Testis (tissue), 3 donors: ENCODE results near the gene PTPRS. TPM values are rescaled to one million over a fixed set of nuclear protein-coding genes. Genes with fewer than 3 reads are reported as not detected.
A peak's percentile ranks its signal among the peaks of the same experiment; 100 is the strongest.

Source experiments
- DNase-seq: peaks from one replicate; pipeline ENCODE4 v3.0.0-alpha.2; 2019
- H3K27ac ChIP-seq, 2 donors: fragments of 200-600 bp; sonication (generic); one replicate each; pipeline ENCODE4 v1.5.1; 2019
- H3K27me3 ChIP-seq: fragments of 200-600 bp; sonication (generic); one replicate; pipeline ENCODE4 v1.5.1; 2019
- H3K36me3 ChIP-seq: fragments of 200-600 bp; sonication (generic); one replicate; pipeline ENCODE4 v1.5.1; 2017; ENCODE audit warnings: low read depth; ENCODE audit errors: missing control alignments
- H3K4me1 ChIP-seq: fragments of 200-600 bp; sonication (generic); one replicate; pipeline ENCODE4 v1.5.1; 2019
- H3K4me3 ChIP-seq, 2 donors: fragments of 200-600 bp; sonication (generic); one replicate each; pipeline ENCODE4 v1.5.1; 2017 to 2019
- H3K9me3 ChIP-seq: fragments of 200-600 bp; sonication (generic); one replicate; pipeline ENCODE4 v1.5.1; 2017
- POLR2A ChIP-seq: fragments of 450-650 bp; IDR thresholded peaks from one replicate; pipeline ENCODE4 v1.6.1; 2017; ENCODE audit warnings: antibody characterized with exemption, mild to moderate bottlenecking, moderate library complexity
- WGBS, 2 donors: methylation state at CpG; one replicate each; pipeline ENCODE4 v1.1.5; 2018; 5-methylcytosine and 5-hydroxymethylcytosine counted together
- intact Hi-C: fragments of 100-400 bp; cut with DNase I; formaldehyde crosslinking; loops from one replicate; pipeline ENCODE4 v1.15.1; 2023; ENCODE audit warnings: low total_unique reads
- polyA plus RNA-seq: library from polyadenylated mRNA; stranded (reverse); fragments of 350-450 nt; fragmentation: Illumina TruSeq; extraction: RNeasy Lipid Tissue Mini Kit (QIAGEN cat#74804); gene quantifications from one replicate; pipeline ENCODE4 v1.2.3, GENCODE V29; 2014; ENCODE audit warnings: low read depth, low replicate concordance; ENCODE audit not compliant: insufficient read depth
- total RNA-seq, 2 donors: library from RNA; depleted of rRNA; stranded (reverse); fragments of >200 nt; gene quantifications; one replicate each; pipeline ENCODE4 v1.2.3, GENCODE V29; 2016
- TF ChIP-seq, protein P1 (sequence below), 3 experiments: fragments of 450-650 bp in 2 of 3; fragments of 200-600 bp in 1 of 3; sonication (generic) in 1 of 3; IDR thresholded peaks; one replicate each; pipeline ENCODE4 v1.5.1; 2016 to 2019; ENCODE audit warnings: antibody characterized with exemption in 3 of 3, mild to moderate bottlenecking in 2 of 3, moderate library complexity in 1 of 3

Gene PTPRS
- total and polyA plus RNA-seq, 3 donors from 2014 or later: 27.1 to 138 (median 85.6) TPM

DNA sequence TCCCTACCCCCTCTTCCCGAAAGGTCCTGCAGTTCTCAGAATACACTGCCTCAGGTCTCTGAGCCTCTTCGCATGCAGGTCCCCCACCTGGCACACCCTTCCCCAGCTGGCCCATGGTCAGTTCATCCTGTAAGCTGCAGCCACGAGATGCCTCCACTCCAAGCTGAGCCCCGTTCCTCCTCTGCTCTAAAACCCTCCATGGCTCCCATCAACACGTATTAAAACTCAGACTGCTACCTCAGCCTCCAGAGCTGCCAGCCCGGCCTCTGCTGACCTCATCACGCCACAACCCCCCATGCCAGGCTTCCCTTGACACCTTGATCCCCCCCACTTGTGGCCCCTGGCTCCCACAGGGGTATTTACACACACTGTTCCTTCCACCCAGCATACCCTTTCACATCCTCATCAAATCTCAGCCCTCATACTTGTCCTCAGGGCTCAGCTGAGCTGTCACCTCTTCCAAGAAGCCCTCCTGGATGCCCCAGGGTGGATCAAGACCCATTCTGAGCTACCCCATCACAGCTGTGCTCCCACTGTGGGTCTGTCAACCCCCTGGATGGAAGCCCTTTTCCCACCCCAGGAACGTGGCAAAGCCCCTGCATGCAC lies 48.9 kb downstream of the PTPRS start:
- no peak for DNase-seq
- TF ChIP-seq, protein P1, sequence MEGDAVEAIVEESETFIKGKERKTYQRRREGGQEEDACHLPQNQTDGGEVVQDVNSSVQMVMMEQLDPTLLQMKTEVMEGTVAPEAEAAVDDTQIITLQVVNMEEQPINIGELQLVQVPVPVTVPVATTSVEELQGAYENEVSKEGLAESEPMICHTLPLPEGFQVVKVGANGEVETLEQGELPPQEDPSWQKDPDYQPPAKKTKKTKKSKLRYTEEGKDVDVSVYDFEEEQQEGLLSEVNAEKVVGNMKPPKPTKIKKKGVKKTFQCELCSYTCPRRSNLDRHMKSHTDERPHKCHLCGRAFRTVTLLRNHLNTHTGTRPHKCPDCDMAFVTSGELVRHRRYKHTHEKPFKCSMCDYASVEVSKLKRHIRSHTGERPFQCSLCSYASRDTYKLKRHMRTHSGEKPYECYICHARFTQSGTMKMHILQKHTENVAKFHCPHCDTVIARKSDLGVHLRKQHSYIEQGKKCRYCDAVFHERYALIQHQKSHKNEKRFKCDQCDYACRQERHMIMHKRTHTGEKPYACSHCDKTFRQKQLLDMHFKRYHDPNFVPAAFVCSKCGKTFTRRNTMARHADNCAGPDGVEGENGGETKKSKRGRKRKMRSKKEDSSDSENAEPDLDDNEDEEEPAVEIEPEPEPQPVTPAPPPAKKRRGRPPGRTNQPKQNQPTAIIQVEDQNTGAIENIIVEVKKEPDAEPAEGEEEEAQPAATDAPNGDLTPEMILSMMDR (IDR thresholded peaks at IDR 0.05): no peak
- TF ChIP-seq POLR2A: no peak
- Histone ChIP-seq H3K4me3 (peak overlapping the region in 1 of 2 donors; percentile 70), H3K4me1 (peaks cover 12% of the 10 kb centered on the region), H3K36me3 (no peaks in the 10 kb centered on the region), H3K9me3 (no peaks in the 10 kb centered on the region), H3K27ac (peak overlapping the region in 1 of 2 donors; percentile 55), H3K27me3 (no peaks in the 10 kb centered on the region)
- WGBS, 2 donors: 75 to 76% methylated on average over 8 of the region's 8 CpGs
- intact Hi-C loops: no loop called here

Other genes starting within 250 kb of the PTPRS start
- gene ZNRF4, start 114.6 kb upstream of the PTPRS start, total RNA-seq: 100 to 1,000 TPM in 1 of 2 donors, 10 to 100 TPM in 1; 74.1 to 137 TPM
- gene ZNRF4, start 114.6 kb upstream of the PTPRS start, polyA plus RNA-seq: 147 TPM
- 1 to 10 TPM; 5.6 to 7.0 TPM for gene TINCR, start 227.1 kb upstream of the PTPRS start, total RNA-seq
- 3.0 TPM for gene TINCR, start 227.1 kb upstream of the PTPRS start, polyA plus RNA-seq